LNCaP clone FGC (cell line): Measurements from ENCODE around the gene MLH1.

Experiments used
- DNase-seq: peaks from one replicate; pipeline ENCODE4 v3.0.0-alpha.2; 2011; ENCODE audit warnings: low read depth
- H3K4me3 ChIP-seq: 2 replicates; pipeline ENCODE4 v1.5.1; 2011; ENCODE audit warnings: mild to moderate bottlenecking, low read depth, low read length, control low read depth
- TF ChIP-seq, protein P1 (sequence below): IDR thresholded peaks from 2 replicates; pipeline ENCODE4 v1.5.1; 2012; ENCODE audit warnings: mild to moderate bottlenecking; ENCODE audit not compliant: control insufficient read depth, insufficient read depth; ENCODE audit errors: extremely low read depth

Gene MLH1

GRCh38 chr3:37025561-37026335, 32.4 kb downstream of the MLH1 start:
- TF ChIP-seq, protein P1, sequence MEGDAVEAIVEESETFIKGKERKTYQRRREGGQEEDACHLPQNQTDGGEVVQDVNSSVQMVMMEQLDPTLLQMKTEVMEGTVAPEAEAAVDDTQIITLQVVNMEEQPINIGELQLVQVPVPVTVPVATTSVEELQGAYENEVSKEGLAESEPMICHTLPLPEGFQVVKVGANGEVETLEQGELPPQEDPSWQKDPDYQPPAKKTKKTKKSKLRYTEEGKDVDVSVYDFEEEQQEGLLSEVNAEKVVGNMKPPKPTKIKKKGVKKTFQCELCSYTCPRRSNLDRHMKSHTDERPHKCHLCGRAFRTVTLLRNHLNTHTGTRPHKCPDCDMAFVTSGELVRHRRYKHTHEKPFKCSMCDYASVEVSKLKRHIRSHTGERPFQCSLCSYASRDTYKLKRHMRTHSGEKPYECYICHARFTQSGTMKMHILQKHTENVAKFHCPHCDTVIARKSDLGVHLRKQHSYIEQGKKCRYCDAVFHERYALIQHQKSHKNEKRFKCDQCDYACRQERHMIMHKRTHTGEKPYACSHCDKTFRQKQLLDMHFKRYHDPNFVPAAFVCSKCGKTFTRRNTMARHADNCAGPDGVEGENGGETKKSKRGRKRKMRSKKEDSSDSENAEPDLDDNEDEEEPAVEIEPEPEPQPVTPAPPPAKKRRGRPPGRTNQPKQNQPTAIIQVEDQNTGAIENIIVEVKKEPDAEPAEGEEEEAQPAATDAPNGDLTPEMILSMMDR, result no peak
- no peak overlapping the region for H3K4me3 ChIP-seq
- no peak for DNase-seq

DNA sequence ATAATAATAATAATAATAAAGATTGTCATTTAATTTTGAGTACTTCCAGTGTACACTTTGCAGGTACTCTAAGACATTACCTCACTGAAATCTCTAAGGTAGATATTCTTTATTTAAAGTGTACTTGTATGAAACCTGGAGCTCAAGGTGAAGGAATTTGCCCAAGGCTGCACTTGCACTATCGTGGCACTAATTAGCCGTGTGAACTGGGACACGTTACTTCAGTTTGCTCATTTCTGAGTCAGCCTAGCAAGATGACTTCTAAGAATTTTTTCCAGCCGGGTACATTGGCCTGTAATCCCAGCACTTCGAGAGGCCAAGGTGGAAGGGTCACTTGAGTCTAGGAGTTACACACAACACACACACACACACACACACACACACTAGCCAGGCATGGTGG, 33.5 kb downstream of the MLH1 start:
- DNase-seq, result no peak
- TF ChIP-seq, protein P1, result no peak
- no peak overlapping the region for H3K4me3 ChIP-seq

DNA sequence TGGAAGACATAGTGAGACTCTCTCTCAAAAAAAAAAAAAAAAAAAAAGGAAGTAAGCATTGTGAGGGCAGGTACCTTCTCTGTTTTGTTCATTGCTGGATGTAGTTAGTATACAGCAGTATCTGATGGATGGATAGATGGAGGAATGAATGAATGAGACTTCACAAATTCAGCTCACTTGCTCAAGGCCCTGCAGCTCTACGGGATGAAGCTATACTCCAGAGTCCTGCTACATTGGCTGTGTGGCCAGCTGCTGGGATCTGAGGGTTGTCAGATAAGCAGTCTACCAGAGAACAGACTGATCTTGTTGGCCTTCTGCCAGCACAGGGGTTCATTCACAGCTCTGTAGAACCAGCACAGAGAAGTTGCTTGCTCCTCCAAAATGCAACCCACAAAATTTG, 35.0 kb downstream of the MLH1 start:
- TF ChIP-seq, protein P1, result no peak
- no peak overlapping the region for H3K4me3 ChIP-seq
- DNase-seq, result no peak

DNA sequence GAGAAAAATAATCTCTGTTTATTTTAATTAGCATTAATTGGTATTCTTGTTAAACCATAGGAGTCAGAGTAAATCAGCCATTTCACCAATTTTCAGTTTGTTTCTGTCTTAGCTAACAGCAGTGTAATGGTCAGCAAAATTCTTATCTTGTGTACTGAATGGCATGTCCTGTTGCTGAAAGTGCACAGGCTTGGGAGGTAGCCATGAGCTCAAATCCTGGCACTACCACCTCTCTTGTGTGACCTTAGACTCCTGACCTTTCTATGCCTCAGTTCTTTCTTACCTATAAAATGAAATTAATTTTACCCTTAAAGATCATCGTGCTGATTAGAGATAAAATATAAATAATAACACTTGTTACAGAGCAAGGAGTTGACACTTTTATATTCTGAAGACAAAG, 35.8 kb downstream of the MLH1 start:
- TF ChIP-seq, protein P1, result no peak
- no peak for DNase-seq
- H3K4me3 ChIP-seq, result no peak overlapping the region

DNA sequence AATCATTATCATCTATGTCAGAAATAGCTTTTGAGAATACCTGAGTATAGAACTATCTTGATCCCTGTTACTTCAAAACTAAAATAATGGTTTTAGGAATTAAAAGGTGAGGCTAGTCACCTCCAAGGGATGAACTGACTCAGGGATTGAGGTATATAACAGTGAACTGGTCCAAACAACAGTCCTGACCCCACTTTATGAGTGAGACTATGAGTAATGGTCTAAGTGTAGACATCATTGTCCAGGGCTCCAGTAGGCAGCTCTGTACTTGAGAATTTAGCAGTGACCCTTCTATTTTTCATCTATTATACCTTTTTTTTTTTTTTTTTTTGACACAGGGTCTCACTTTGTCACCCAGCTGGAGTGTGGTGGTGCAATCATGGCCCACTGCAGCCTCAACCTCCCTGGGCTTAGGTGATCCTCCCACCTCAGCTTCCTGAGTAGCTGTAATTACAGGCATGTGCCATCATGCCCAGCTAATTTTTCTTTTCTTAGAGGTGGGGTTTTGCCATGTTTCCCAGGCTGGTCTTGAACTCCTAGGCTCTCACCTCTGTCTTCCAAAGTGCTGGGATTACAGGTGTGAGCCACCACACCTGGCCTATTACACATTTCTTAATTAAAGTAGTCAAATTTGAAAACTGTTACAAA, 36.3 kb downstream of the MLH1 start:
- TF ChIP-seq, protein P1, result no peak
- no peak for DNase-seq
- H3K4me3 ChIP-seq, result no peak overlapping the region

DNA sequence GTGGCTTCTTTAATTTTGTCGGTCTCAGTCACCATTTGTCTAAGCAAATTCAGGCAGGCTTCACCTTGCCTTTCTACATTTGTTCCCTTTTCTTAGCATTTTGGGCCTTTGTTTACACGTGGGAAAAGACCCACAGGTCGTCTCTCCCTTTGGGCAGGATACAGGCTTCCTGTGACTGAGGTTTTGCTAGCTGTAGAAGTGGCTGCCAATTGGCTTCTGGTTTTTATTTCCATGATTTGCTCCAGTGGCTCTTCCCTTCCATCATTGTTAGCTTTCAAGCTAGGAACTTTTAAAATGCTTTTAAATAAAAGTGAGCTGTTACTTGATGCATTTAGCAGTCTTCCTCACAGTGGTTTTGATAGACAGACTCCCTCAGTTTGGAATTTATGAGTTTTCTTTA, 37.3 kb downstream of the MLH1 start:
- TF ChIP-seq, protein P1, result no peak
- no peak for DNase-seq
- no peak overlapping the region for H3K4me3 ChIP-seq
